BE2C (cell line): ENCODE measurements around the gene ZNF697.
A peak's percentile ranks its signal among the peaks of the same experiment; 100 is the strongest.
"Not testable (repeated sequence)": the region's sequence is repeated elsewhere in the genome, so short reads cannot be mapped to it uniquely, and the experiment has no call there.

Experiments used
- DNase-seq: peaks from one replicate; pipeline ENCODE4 v3.0.0-alpha.2; 2020
- H3K27me3 ChIP-seq: fragments of 250-450 bp; sonication (Bioruptor Pico); 2 replicates; pipeline ENCODE4 v1.5.1; 2020; ENCODE audit warnings: mild to moderate bottlenecking
- H3K36me3 ChIP-seq: fragments of 250-450 bp; sonication (Bioruptor Pico); 2 replicates; pipeline ENCODE4 v1.5.1; 2020; ENCODE audit warnings: mild to moderate bottlenecking
- H3K4me1 ChIP-seq: fragments of 250-450 bp; sonication (Bioruptor Pico); 2 replicates; pipeline ENCODE4 v1.5.1; 2020
- H3K4me3 ChIP-seq: 2 replicates; pipeline ENCODE4 v1.5.1; 2011; ENCODE audit warnings: low read depth, low read length
- H3K9me3 ChIP-seq: fragments of 250-450 bp; sonication (Bioruptor Pico); 2 replicates; pipeline ENCODE4 v1.5.1; 2020
- CTCF ChIP-seq: IDR thresholded peaks from 2 replicates; pipeline ENCODE4 v1.5.1; 2012; ENCODE audit warnings: mild to moderate bottlenecking, low read depth, low read length

The ZNF697 gene

GRCh38 chr1:119582801-119583200 is 65.3 kb downstream of the ZNF697 start:
- Histone ChIP-seq H3K27me3 (no peaks in the 10 kb centered on the region), H3K9me3 (no peaks in the 10 kb centered on the region), H3K36me3 (no peaks in the 10 kb centered on the region), H3K4me1 (no peaks in the 10 kb centered on the region), H3K4me3 (no peak overlapping the region)
- peak; percentile 60 for TF ChIP-seq CTCF
- DNase-seq: peak; percentile 51

DNA sequence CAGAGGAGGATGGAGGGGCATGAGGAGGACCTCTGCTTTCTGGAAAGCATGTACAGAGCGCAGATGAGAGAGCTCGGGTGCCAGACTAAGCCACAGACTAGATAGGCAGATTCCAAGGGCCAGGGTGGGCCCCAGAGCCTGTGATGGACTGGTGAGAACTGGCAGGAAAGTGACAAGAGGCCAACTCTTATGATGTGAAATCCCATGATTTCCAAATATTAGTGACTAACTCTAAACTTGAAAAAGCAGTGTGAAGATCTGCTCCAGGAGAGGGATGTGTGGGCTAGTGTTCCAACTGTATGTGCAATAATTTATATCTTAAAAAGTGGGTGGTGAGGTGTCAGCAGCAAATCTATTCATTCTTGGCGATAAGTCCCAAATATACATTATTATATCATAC is 67.0 kb downstream of the ZNF697 start:
- H3K4me1 ChIP-seq, H3K9me3 ChIP-seq, DNase-seq: not testable (repeated sequence)

GRCh38 chr1:119573886-119574285 is 74.2 kb downstream of the ZNF697 start:
- DNase-seq: no peak
- Histone ChIP-seq H3K9me3 (no peaks in the 10 kb centered on the region), H3K4me1 (no peaks in the 10 kb centered on the region), H3K4me3 (no peak overlapping the region), H3K27me3 (no peaks in the 10 kb centered on the region), H3K36me3 (no peaks in the 10 kb centered on the region)
- no peak for TF ChIP-seq CTCF

More for the DNA sequence above, 67.0 kb downstream of the ZNF697 start:
- not testable (repeated sequence) for H3K36me3 ChIP-seq, H3K27me3 ChIP-seq, H3K4me3 ChIP-seq

GRCh38 chr1:119569930-119570622 is 78.0 kb downstream of the ZNF697 start:
- not testable (repeated sequence) for H3K4me3 ChIP-seq, H3K9me3 ChIP-seq, H3K27me3 ChIP-seq, H3K36me3 ChIP-seq, DNase-seq, H3K4me1 ChIP-seq
